ENCODE measurements around the gene SLC6A11. TPM values are rescaled to one million over a fixed set of nuclear protein-coding genes. Genes with fewer than 3 reads are reported as not detected.

SLC6A11 gene
- polyA plus RNA-seq, 1 donor (not counting 4 experiments of a cell fraction or from before 2014, with no cell fraction given) = 9.8 TPM

DNA sequence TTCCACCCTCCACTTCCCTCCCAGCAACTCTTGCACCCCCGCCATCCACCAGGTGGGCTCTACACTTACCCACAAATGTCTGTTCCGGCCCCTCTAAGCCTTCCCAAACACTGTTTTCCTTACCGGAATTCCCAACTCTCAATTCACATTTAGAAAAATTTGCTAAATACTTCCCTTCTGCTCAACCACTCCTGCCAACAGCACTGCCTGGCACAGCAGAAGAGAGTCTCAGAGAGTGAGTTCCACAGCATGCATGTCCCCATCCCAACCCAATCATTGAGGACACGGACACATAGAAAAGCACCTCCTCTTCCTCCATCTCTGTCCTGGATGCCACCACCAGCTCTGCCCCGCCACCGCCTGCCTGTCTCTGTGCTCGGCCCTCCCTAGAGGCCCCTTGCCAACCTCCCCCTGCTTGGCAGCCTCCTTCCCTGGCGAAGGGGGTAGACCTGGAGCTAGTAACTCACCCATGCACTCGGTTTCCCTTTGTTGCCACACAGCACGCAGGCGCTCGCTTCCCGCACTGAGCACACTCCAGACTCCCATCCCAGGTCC is 110.3 kb downstream of the SLC6A11 start:
- peaks cover 22% of the 10 kb centered on the region for H3K4me1 ChIP-seq (ENCODE audit: control insufficient read depth, extremely low read depth, insufficient read depth, low read length)
- no peaks in the 10 kb centered on the region for H3K9me1 ChIP-seq (ENCODE audit: control insufficient read depth, extremely low read depth, insufficient read depth, low read length)
- no peaks in the 10 kb centered on the region for H3K9me3 ChIP-seq (ENCODE audit: control insufficient read depth, low read depth, low read length)
- FAIRE-seq (peak; percentile 39), DNase-seq (ENCODE audit: low read depth, low spot score) (no peak)
- H3K4me3 ChIP-seq (ENCODE audit: control insufficient read depth in 2 of 3, extremely low read depth in 1 of 3, insufficient read depth in 2 of 3, low read depth in 1 of 3, low read length in 3 of 3) = no peak overlapping the region
- H2AFZ ChIP-seq (ENCODE audit: control insufficient read depth, low read length) = no peak overlapping the region
- dilution Hi-C loops (cut with MboI; ENCODE audit: extremely low pct_ligation_motif_present, low sequenced_read_pairs) = no loop called here
- H3K36me3 ChIP-seq (ENCODE audit: control insufficient read depth in 2 of 2, extremely low read depth in 1 of 2, insufficient read depth in 2 of 2, low read length in 2 of 2) = no peaks in the 10 kb centered on the region
- no peaks in the 10 kb centered on the region for H3K79me2 ChIP-seq (ENCODE audit: control insufficient read depth, insufficient read depth, low read length)
- TF ChIP-seq EZH2 (IDR thresholded peaks at IDR 0.05; ENCODE audit: low read length) = no peak
- TF ChIP-seq, protein P1, sequence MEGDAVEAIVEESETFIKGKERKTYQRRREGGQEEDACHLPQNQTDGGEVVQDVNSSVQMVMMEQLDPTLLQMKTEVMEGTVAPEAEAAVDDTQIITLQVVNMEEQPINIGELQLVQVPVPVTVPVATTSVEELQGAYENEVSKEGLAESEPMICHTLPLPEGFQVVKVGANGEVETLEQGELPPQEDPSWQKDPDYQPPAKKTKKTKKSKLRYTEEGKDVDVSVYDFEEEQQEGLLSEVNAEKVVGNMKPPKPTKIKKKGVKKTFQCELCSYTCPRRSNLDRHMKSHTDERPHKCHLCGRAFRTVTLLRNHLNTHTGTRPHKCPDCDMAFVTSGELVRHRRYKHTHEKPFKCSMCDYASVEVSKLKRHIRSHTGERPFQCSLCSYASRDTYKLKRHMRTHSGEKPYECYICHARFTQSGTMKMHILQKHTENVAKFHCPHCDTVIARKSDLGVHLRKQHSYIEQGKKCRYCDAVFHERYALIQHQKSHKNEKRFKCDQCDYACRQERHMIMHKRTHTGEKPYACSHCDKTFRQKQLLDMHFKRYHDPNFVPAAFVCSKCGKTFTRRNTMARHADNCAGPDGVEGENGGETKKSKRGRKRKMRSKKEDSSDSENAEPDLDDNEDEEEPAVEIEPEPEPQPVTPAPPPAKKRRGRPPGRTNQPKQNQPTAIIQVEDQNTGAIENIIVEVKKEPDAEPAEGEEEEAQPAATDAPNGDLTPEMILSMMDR (optimal IDR thresholded peaks at IDR 0.05 in 1 of 3, IDR thresholded peaks at IDR 0.05 in 1 of 3, conservative IDR thresholded peaks at IDR 0.05 in 1 of 3; ENCODE audit: extremely low read depth in 1 of 3, insufficient read depth in 2 of 3, low read length in 3 of 3) = no peak
- no peak overlapping the region for H3K9ac ChIP-seq (ENCODE audit: control insufficient read depth, extremely low read depth, insufficient read depth, low read length)
- no peaks in the 10 kb centered on the region for H4K20me1 ChIP-seq (ENCODE audit: control insufficient read depth, extremely low read depth, insufficient read depth, low read length)
- H3K27me3 ChIP-seq (ENCODE audit: control insufficient read depth, extremely low read depth, insufficient read depth, low read length) = no peaks in the 10 kb centered on the region
- peak overlapping the region; percentile 57 for H3K4me2 ChIP-seq (ENCODE audit: control insufficient read depth, extremely low read depth, insufficient read depth, low read depth, low read length)
- no peak overlapping the region for H3K27ac ChIP-seq (ENCODE audit: control insufficient read depth, insufficient read depth, low read length)

DNA sequence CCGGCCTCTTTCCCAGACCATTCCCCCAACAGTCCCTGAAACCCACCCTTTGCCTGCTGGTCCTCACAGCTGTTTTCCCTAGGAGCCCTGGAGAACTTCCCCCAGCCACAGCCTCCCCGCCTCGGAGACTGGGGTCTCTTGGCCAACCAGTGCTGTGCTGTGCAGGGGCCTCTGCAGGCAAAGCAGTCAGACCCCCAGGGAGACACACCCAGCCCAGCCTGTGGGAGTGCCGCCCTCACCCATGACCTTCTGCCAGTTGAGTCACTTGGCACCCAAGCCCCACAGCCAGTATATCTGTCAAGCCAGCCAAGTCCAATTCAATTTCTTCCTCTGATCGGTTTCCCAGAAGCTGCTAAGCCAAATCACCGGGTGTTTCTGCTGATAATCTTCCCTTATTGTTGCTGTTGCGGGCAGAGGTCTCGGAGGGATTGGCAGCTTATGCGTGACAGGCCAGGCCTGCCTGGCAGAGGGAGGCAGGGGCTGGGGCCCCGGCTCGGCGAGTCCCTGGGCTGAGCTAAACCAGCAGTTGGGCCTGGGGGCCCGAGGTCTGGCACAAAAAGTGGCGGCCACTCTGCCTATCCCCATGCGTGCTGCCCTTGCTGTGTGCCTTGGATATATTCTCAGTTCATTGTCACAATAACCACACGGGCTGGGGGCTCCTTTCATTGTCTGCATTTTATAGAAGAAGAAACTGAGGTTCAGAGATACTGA is 110.9 kb downstream of the SLC6A11 start:
- Histone ChIP-seq H2AFZ (ENCODE audit: control insufficient read depth, low read length) (peak overlapping the region; percentile 32), H4K20me1 (ENCODE audit: control insufficient read depth, extremely low read depth, insufficient read depth, low read length) (no peaks in the 10 kb centered on the region), H3K27me3 (ENCODE audit: control insufficient read depth, extremely low read depth, insufficient read depth, low read length) (no peaks in the 10 kb centered on the region), H3K79me2 (ENCODE audit: control insufficient read depth, insufficient read depth, low read length) (no peaks in the 10 kb centered on the region), H3K9ac (ENCODE audit: control insufficient read depth, extremely low read depth, insufficient read depth, low read length) (peak overlapping the region; percentile 45), H3K27ac (ENCODE audit: control insufficient read depth, insufficient read depth, low read length) (peak overlapping the region; percentile 34), H3K9me1 (ENCODE audit: control insufficient read depth, extremely low read depth, insufficient read depth, low read length) (no peaks in the 10 kb centered on the region), H3K36me3 (ENCODE audit: control insufficient read depth in 2 of 2, extremely low read depth in 1 of 2, insufficient read depth in 2 of 2, low read length in 2 of 2) (no peaks in the 10 kb centered on the region), H3K4me2 (ENCODE audit: control insufficient read depth, extremely low read depth, insufficient read depth, low read depth, low read length) (peak overlapping the region; percentile 57), H3K4me3 (ENCODE audit: control insufficient read depth in 2 of 3, extremely low read depth in 1 of 3, insufficient read depth in 2 of 3, low read depth in 1 of 3, low read length in 3 of 3) (no peak overlapping the region), H3K4me1 (ENCODE audit: control insufficient read depth, extremely low read depth, insufficient read depth, low read length) (peaks cover 22% of the 10 kb centered on the region), H3K9me3 (ENCODE audit: control insufficient read depth, low read depth, low read length) (no peaks in the 10 kb centered on the region)
- dilution Hi-C loops (cut with MboI; ENCODE audit: extremely low pct_ligation_motif_present, low sequenced_read_pairs) = no loop called here
- peak; percentile 5 for FAIRE-seq
- no peak for DNase-seq (ENCODE audit: low read depth, low spot score)
- TF ChIP-seq, protein P1 (optimal IDR thresholded peaks at IDR 0.05 in 1 of 3, IDR thresholded peaks at IDR 0.05 in 1 of 3, conservative IDR thresholded peaks at IDR 0.05 in 1 of 3; ENCODE audit: extremely low read depth in 1 of 3, insufficient read depth in 2 of 3, low read length in 3 of 3) = no peak
- no peak for TF ChIP-seq EZH2 (IDR thresholded peaks at IDR 0.05; ENCODE audit: low read length)
